Measurements from ENCODE around the gene MTX3.

Gene MTX3

DNA sequence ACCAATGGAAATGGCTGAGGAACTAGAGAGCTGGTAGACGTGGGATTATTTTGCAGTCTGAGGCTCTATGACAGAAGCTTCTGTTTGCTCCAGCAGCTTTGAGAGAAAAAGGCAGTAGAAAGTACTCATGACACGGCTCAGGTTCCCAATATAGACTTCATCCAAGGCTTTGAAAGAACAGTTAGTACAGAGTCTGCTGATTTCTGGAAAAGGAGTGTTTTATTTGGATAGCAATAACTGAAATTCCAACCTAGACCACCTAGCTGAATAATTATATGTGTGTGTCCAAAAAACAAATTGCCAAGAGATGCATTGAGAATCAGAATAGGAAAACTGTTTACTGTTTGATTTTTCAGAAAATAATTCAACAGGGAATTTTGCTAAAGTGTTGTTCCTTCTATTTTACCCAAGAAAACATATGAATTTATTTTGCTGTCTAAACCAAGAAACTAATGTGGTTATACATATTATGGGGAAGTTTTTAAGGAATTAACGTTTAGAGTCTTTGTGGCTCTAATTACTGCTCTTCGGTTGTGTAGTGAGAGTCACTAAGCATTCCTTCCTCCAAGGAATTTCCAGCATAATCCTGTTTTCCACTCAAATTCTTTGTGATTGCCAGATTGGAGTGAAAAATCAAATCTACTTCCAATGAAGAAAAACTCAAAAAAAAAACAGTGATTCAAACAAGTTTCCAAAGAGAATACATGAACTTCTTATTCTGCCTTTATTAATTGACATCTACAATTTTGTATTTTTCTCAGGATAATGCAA, 18.1 kb upstream of the MTX3 start:
- CTCF ChIA-PET = interaction anchor here (2.2 kb wide), 1 partner anchor 74 kb away, joined by 9 read pairs; no protein-coding TSS in a partner anchor
- no peaks in the 10 kb centered on the region for H3K36me3 ChIP-seq (ENCODE audit: control insufficient read depth in 2 of 2, insufficient read depth in 1 of 2, low read length in 2 of 2)

DNA sequence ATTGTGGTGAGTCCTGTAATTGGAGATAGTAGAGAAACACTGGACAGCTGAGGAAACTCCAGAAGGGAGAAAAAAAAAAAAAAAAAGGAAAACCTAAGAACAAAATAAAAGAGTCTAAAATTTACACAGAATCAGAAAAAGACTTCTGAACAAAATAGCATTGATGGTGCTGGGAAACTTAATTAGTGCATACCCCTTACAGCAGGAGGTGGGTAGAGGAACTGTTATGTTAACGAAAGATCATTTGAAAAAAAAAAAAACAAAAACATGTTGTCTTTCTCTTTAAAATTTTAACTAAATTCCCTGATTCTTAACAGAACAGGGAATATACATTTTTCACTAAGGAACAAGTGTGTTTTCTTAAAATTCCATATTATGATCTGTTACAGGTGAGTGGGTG, 11.6 kb upstream of the MTX3 start:
- Histone ChIP-seq H3K4me3 (ENCODE audit: low read depth, low read length) (no peak overlapping the region), H3K4me1 (ENCODE audit: control insufficient read depth, insufficient read depth, low read length) (no peaks in the 10 kb centered on the region), H3K27ac (ENCODE audit: extremely low read depth, low read depth, low read length) (no peak overlapping the region), H3K36me3 (ENCODE audit: control insufficient read depth in 2 of 2, insufficient read depth in 1 of 2, low read length in 2 of 2) (no peaks in the 10 kb centered on the region), H3K9me3 (ENCODE audit: control insufficient read depth, insufficient read depth, low read depth, low read length) (no peaks in the 10 kb centered on the region)
- CTCF ChIA-PET = no interaction called here
- POLR2A ChIA-PET = interaction anchor here (0.7 kb wide), 1 partner anchor 95 kb away, joined by 4 read pairs; no protein-coding TSS in a partner anchor
- TF ChIP-seq, protein P1, sequence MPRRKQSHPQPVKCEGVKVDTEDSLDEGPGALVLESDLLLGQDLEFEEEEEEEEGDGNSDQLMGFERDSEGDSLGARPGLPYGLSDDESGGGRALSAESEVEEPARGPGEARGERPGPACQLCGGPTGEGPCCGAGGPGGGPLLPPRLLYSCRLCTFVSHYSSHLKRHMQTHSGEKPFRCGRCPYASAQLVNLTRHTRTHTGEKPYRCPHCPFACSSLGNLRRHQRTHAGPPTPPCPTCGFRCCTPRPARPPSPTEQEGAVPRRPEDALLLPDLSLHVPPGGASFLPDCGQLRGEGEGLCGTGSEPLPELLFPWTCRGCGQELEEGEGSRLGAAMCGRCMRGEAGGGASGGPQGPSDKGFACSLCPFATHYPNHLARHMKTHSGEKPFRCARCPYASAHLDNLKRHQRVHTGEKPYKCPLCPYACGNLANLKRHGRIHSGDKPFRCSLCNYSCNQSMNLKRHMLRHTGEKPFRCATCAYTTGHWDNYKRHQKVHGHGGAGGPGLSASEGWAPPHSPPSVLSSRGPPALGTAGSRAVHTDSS (tag by site-specific recombination; IDR thresholded peaks at IDR 0.05) = no peak
- TF ChIP-seq ZNF629 (tag by site-specific recombination; IDR thresholded peaks at IDR 0.05) (no peak), ZNF529 (tag by site-specific recombination; IDR thresholded peaks at IDR 0.05; ENCODE audit: insufficient replicate concordance) (no peak), ZNF560 (tag by site-specific recombination; IDR thresholded peaks at IDR 0.05; ENCODE audit: borderline replicate concordance) (no peak), MEIS1 (CRISPR knock-in tag; IDR thresholded peaks at IDR 0.05; ENCODE audit: borderline replicate concordance) (no peak), ZFP3 (tag by site-specific recombination; IDR thresholded peaks at IDR 0.05; ENCODE audit: low read depth) (no peak), GLI2 (tag by site-specific recombination; IDR thresholded peaks at IDR 0.05; ENCODE audit: borderline replicate concordance, low read depth) (no peak)
- TF ChIP-seq, protein P2, sequence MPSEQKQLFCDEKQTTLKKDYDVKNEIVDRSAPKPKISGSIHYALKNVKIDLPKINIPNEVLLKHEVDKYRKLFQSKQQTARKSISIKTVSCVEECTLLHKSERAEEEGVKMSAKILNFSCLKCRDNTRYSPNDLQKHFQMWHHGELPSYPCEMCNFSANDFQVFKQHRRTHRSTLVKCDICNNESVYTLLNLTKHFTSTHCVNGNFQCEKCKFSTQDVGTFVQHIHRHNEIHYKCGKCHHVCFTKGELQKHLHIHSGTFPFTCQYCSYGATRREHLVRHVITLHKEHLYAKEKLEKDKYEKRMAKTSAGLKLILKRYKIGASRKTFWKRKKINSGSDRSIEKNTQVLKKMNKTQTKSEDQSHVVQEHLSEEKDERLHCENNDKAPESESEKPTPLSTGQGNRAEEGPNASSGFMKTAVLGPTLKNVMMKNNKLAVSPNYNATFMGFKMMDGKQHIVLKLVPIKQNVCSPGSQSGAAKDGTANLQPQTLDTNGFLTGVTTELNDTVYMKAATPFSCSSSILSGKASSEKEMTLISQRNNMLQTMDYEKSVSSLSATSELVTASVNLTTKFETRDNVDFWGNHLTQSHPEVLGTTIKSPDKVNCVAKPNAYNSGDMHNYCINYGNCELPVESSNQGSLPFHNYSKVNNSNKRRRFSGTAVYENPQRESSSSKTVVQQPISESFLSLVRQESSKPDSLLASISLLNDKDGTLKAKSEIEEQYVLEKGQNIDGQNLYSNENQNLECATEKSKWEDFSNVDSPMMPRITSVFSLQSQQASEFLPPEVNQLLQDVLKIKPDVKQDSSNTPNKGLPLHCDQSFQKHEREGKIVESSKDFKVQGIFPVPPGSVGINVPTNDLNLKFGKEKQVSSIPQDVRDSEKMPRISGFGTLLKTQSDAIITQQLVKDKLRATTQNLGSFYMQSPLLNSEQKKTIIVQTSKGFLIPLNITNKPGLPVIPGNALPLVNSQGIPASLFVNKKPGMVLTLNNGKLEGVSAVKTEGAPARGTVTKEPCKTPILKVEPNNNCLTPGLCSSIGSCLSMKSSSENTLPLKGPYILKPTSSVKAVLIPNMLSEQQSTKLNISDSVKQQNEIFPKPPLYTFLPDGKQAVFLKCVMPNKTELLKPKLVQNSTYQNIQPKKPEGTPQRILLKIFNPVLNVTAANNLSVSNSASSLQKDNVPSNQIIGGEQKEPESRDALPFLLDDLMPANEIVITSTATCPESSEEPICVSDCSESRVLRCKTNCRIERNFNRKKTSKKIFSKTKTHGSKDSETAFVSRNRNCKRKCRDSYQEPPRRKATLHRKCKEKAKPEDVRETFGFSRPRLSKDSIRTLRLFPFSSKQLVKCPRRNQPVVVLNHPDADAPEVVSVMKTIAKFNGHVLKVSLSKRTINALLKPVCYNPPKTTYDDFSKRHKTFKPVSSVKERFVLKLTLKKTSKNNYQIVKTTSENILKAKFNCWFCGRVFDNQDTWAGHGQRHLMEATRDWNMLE (tag by site-specific recombination; conservative IDR thresholded peaks at IDR 0.05; ENCODE audit: low read depth) = no peak

More for the DNA sequence above, 18.1 kb upstream of the MTX3 start:
- H3K4me3 ChIP-seq (ENCODE audit: low read depth, low read length) = no peak overlapping the region
- no peaks in the 10 kb centered on the region for H3K4me1 ChIP-seq (ENCODE audit: control insufficient read depth, insufficient read depth, low read length)
- POLR2A ChIA-PET = no interaction called here
- H3K9me3 ChIP-seq (ENCODE audit: control insufficient read depth, insufficient read depth, low read depth, low read length) = no peaks in the 10 kb centered on the region
- no peak for TF ChIP-seq ZNF768 (tag by site-specific recombination; IDR thresholded peaks at IDR 0.05)
- TF ChIP-seq EGR2 (tag by site-specific recombination; IDR thresholded peaks at IDR 0.05; ENCODE audit: low read depth) = no peak
- H3K27ac ChIP-seq (ENCODE audit: extremely low read depth, low read depth, low read length) = no peak overlapping the region

DNA sequence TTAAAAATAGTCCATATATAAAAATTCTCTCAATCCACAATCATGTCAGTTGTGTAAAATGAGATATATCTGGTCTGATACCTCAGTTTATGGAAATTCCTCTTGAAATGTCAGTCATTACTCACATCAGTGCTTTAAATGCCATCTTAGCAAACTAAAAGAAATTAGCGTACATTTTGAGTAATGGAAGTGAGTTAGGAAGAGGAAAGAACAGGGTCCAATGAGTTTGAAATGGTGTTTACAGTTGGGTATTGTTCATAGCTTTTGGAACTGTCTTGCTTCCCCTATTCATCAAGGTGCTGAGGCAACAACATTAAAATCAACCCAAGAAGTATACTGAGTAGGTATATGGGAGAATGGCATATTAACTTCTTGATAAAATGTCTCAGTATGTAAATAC, 8.7 kb upstream of the MTX3 start:
- H3K9me3 ChIP-seq (ENCODE audit: control insufficient read depth, insufficient read depth, low read depth, low read length) = no peaks in the 10 kb centered on the region
- ChIA-PET POLR2A (no interaction called here), CTCF (no interaction called here)
- no peak overlapping the region for H3K4me3 ChIP-seq (ENCODE audit: low read depth, low read length)
- TF ChIP-seq, protein P3, sequence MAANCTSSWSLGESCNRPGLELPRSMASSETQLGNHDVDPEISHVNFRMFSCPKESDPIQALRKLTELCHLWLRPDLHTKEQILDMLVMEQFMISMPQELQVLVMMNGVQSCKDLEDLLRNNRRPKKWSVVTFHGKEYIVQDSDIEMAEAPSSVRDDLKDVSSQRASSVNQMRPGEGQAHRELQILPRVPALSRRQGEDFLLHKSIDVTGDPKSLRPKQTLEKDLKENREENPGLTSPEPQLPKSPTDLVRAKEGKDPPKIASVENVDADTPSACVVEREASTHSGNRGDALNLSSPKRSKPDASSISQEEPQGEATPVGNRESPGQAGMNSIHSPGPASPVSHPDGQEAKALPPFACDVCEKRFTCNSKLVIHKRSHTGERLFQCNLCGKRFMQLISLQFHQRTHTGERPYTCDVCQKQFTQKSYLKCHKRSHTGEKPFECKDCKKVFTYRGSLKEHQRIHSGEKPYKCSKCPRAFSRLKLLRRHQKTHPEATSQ (tag by site-specific recombination; IDR thresholded peaks at IDR 0.05) = no peak
- TF ChIP-seq ZNF529 (tag by site-specific recombination; IDR thresholded peaks at IDR 0.05; ENCODE audit: insufficient replicate concordance) = no peak
- TF ChIP-seq, protein P4, sequence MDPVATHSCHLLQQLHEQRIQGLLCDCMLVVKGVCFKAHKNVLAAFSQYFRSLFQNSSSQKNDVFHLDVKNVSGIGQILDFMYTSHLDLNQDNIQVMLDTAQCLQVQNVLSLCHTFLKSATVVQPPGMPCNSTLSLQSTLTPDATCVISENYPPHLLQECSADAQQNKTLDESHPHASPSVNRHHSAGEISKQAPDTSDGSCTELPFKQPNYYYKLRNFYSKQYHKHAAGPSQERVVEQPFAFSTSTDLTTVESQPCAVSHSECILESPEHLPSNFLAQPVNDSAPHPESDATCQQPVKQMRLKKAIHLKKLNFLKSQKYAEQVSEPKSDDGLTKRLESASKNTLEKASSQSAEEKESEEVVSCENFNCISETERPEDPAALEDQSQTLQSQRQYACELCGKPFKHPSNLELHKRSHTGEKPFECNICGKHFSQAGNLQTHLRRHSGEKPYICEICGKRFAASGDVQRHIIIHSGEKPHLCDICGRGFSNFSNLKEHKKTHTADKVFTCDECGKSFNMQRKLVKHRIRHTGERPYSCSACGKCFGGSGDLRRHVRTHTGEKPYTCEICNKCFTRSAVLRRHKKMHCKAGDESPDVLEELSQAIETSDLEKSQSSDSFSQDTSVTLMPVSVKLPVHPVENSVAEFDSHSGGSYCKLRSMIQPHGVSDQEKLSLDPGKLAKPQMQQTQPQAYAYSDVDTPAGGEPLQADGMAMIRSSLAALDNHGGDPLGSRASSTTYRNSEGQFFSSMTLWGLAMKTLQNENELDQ (tag by site-specific recombination; IDR thresholded peaks at IDR 0.05; ENCODE audit: low read depth) = no peak
- TF ChIP-seq, protein P5, sequence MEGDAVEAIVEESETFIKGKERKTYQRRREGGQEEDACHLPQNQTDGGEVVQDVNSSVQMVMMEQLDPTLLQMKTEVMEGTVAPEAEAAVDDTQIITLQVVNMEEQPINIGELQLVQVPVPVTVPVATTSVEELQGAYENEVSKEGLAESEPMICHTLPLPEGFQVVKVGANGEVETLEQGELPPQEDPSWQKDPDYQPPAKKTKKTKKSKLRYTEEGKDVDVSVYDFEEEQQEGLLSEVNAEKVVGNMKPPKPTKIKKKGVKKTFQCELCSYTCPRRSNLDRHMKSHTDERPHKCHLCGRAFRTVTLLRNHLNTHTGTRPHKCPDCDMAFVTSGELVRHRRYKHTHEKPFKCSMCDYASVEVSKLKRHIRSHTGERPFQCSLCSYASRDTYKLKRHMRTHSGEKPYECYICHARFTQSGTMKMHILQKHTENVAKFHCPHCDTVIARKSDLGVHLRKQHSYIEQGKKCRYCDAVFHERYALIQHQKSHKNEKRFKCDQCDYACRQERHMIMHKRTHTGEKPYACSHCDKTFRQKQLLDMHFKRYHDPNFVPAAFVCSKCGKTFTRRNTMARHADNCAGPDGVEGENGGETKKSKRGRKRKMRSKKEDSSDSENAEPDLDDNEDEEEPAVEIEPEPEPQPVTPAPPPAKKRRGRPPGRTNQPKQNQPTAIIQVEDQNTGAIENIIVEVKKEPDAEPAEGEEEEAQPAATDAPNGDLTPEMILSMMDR (tag by site-specific recombination; IDR thresholded peaks at IDR 0.05) = no peak
- no peak overlapping the region for H3K27ac ChIP-seq (ENCODE audit: extremely low read depth, low read depth, low read length)
- H3K36me3 ChIP-seq (ENCODE audit: control insufficient read depth in 2 of 2, insufficient read depth in 1 of 2, low read length in 2 of 2) = no peaks in the 10 kb centered on the region
- no peaks in the 10 kb centered on the region for H3K4me1 ChIP-seq (ENCODE audit: control insufficient read depth, insufficient read depth, low read length)
